ENCODE results near the gene GPC3.

Gene GPC3

DNA sequence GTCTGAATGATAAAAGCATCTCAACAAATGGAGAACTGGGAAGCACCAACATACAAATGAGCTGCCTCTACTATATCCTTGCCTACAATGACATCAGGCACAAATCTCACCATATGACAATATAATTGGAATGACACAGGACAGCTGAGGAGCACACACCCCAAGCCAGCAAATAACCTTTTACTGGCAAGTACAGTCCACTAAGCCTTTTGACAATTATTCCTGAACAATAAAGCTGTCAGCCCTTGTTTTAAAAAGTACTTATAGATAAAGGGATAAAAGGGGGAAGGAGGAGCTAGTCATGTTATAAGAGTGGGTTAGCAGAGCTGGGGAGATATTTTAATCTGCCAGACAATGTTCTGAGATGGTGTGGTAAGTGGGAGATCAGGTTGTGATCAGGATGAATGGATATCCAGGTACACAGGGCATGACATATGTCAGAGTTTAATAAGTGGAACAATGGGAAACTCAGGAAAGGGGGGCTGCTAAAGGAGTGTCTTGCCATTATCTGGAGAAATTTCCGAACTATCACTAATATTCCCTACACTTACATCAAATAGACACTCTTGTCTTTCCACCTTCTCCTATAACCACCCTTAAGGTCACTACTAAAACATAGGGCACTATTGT is 127.6 kb downstream of the GPC3 start:
- DNase-seq (ENCODE audit: extremely low read depth, low read depth) = no peak
- no peak overlapping the region for H3K4me3 ChIP-seq (replicated peaks; ENCODE audit: low read depth, low read length)
- no peak for TF ChIP-seq CTCF (IDR thresholded peaks at IDR 0.05; ENCODE audit: low read depth, low read length, missing control alignments)

DNA sequence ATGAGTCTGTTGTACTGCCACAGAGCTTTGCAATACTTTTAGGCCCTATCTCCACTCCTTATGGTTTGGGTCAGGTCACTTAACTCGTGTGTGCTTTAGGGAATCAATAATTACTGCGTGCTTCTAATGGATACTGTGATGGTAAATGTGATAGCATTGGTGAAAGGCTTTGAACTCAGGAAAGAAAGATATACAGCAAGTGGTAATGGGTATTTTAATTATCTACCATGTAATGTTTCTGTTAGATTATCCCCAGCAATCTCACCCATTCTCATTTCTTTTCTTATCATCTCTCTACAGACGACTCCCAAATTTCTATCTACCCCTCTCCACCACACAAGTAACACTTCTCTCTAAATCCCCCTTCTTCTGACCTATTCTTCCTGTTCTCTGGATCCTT is 128.6 kb downstream of the GPC3 start:
- no peak overlapping the region for H3K4me3 ChIP-seq (replicated peaks; ENCODE audit: low read depth, low read length)
- no peak for TF ChIP-seq CTCF (IDR thresholded peaks at IDR 0.05; ENCODE audit: low read depth, low read length, missing control alignments)
- DNase-seq (ENCODE audit: extremely low read depth, low read depth) = no peak

GRCh38 chrX:133854290-133854689 is 131.1 kb downstream of the GPC3 start:
- no peak for DNase-seq (ENCODE audit: extremely low read depth, low read depth)
- no peak overlapping the region for H3K4me3 ChIP-seq (replicated peaks; ENCODE audit: low read depth, low read length)
- TF ChIP-seq CTCF (IDR thresholded peaks at IDR 0.05; ENCODE audit: low read depth, low read length, missing control alignments) = no peak

DNA sequence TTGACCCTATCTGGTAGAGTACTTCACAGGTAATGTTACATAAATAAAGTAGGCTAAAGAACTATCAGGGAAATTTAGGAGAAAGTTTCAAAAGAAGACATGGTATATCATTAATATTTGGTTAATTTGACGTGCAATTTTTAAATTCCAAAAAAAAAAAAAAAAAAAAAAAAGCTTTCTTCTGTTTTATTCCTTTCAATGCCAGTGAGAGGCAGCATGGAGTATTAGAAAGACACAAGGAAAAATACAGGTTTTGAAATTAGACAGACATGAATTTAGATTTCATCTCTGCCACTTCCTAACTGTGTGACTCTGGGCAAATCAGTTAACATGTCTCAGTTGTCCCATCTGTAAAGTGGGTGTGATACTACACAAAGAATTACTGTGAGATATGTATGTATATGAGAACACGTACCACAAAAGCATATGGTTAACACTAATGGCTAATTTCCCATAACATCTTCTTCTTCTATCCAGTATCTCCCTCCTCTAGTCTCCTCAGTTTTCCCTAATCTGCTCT is 132.5 kb downstream of the GPC3 start:
- no peak for DNase-seq (ENCODE audit: extremely low read depth, low read depth)
- no peak overlapping the region for H3K4me3 ChIP-seq (replicated peaks; ENCODE audit: low read depth, low read length)
- no peak for TF ChIP-seq CTCF (IDR thresholded peaks at IDR 0.05; ENCODE audit: low read depth, low read length, missing control alignments)

GRCh38 chrX:133852401-133852800 is 133.0 kb downstream of the GPC3 start:
- H3K4me3 ChIP-seq (replicated peaks; ENCODE audit: low read depth, low read length) = no peak overlapping the region
- TF ChIP-seq CTCF (IDR thresholded peaks at IDR 0.05; ENCODE audit: low read depth, low read length, missing control alignments) = no peak
- DNase-seq (ENCODE audit: extremely low read depth, low read depth) = no peak

DNA sequence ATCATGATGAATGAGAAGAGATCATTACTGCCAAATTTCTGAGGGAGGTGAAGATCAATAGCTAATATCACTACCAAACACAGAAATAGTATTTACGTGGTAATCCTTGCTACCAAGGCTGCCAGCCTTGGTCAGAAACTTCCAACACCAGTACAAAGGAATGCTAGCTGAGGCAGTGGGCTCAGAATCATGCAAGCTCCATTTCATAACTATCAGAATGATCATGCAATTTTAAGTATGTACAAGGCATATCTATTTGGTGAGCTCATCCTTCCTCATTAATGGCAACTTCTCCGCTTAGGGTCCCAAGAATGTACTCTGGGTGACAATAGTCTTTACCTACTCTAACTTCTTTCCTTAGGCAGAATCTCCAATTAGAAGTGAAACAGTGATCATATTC is 135.0 kb downstream of the GPC3 start:
- TF ChIP-seq CTCF (IDR thresholded peaks at IDR 0.05; ENCODE audit: low read depth, low read length, missing control alignments) = no peak
- H3K4me3 ChIP-seq (replicated peaks; ENCODE audit: low read depth, low read length) = no peak overlapping the region
- DNase-seq (ENCODE audit: extremely low read depth, low read depth) = no peak

DNA sequence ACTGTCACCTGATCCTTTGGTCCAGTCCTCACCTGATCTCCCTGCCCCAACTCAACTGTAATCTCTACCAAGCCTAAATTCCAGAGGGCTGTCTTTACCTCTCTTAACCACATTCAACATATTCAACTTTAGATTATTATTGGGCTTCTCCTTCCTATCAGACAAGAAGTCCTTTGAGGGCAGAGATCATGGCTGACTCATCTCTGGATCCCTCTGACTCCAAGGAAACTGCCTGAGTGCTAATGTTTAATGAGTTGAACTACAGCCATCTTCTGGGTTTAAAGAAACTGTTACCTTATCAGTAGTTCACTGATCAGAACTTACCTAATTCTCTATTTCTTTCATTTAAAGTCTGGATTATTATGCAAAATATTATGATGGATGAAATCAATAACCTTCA is 135.7 kb downstream of the GPC3 start:
- no peak for TF ChIP-seq CTCF (IDR thresholded peaks at IDR 0.05; ENCODE audit: low read depth, low read length, missing control alignments)
- no peak overlapping the region for H3K4me3 ChIP-seq (replicated peaks; ENCODE audit: low read depth, low read length)
- DNase-seq (ENCODE audit: extremely low read depth, low read depth) = no peak

All from HFF-Myc (cell line).